A549 (cell line): ENCODE measurements around the gene METTL16. TPM values are rescaled to one million over a fixed set of nuclear protein-coding genes. Genes with fewer than 3 reads are reported as not detected.

Source experiments
- ATAC-seq, 2 experiments: fragments of 200-7000 bp in 1 of 2; fragments of >200 bp in 1 of 2; cut with Nextera tagmentation in 1 of 2; cut with Tn5 transposase in 1 of 2; 3 replicates each; pipeline versions ENCODE4 v1.8.0 to v1.9.1; 2018 to 2020; ENCODE audit warnings: mild to moderate bottlenecking in 1 of 2, moderate library complexity in 1 of 2
- CTCF ChIA-PET: fragments of 300-600 bp; sonication (Branson Sonifier 250); formaldehyde crosslinking; extraction: SDS; loops from one replicate; lab custom pipeline; 2021; ENCODE audit warnings: antibody characterized with exemption, inconsistent platforms; lab: Yijun Ruan, JAX
- POLR2A ChIA-PET: fragments of 350-600 bp; formaldehyde crosslinking; extraction: SDS; loops from one replicate; lab custom pipeline; 2021; ENCODE audit warnings: antibody characterized with exemption, inconsistent platforms; lab: Yijun Ruan, JAX
- DNase-seq, 2 experiments: peaks; one replicate each; pipeline versions ENCODE4 v3.0.0 to v3.0.0-alpha.2; 2011 to 2016; ENCODE audit warnings: low read depth in 1 of 2, low spot score in 1 of 2
- FAIRE-seq: peaks from 2 replicates; lab custom pipeline; 2011; peaks lifted over from hg19 to GRCh38; lab: Jason Lieb, UNC
- H3K27ac ChIP-seq, 2 experiments: fragments of >200 bp; sonication (Bioruptor Twin); formaldehyde crosslinking; 3 replicates each; pipeline ENCODE4 v1.5.1; 2016 to 2017
- H3K4me1 ChIP-seq: fragments of >200 bp; sonication (Bioruptor Twin); formaldehyde crosslinking; 3 replicates; pipeline ENCODE4 v1.6.1; 2016
- H3K4me2 ChIP-seq: fragments of >200 bp; sonication (Bioruptor Twin); formaldehyde crosslinking; 3 replicates; pipeline ENCODE4 v1.6.1; 2016
- H3K4me3 ChIP-seq: fragments of >200 bp; sonication (Bioruptor Twin); formaldehyde crosslinking; 3 replicates; pipeline ENCODE4 v1.5.1; 2016
- H3K9me3 ChIP-seq: fragments of >200 bp; sonication (Bioruptor Twin); formaldehyde crosslinking; 3 replicates; pipeline ENCODE4 v1.6.1; 2016
- CBX2 ChIP-seq: fragments of 200-600 bp; sonication (generic); IDR thresholded peaks from 2 replicates; pipeline ENCODE4 v1.6.1; 2016; ENCODE audit warnings: low read depth, mild to moderate bottlenecking, borderline replicate concordance
- CBX8 ChIP-seq: fragments of 200-600 bp; sonication (generic); IDR thresholded peaks from 2 replicates; pipeline ENCODE4 v1.6.1; 2016
- EP300 ChIP-seq, 2 experiments: fragments of >200 bp; sonication (Bioruptor Twin); formaldehyde crosslinking; IDR thresholded peaks; 2 replicates in 1 of 2; 3 replicates in 1 of 2; pipeline ENCODE4 v1.6.1; 2016 to 2017
- FOSB ChIP-seq: fragments of 250-450 bp; sonication (Bioruptor Pico); IDR thresholded peaks from 2 replicates; pipeline ENCODE4 v1.5.0; 2020; ENCODE audit warnings: mild to moderate bottlenecking, moderate library complexity
- FOSL2 ChIP-seq, 2 experiments: fragments of 450-650 bp in 1 of 2; fragments of >200 bp in 1 of 2; sonication (Bioruptor Twin) in 1 of 2; formaldehyde crosslinking; IDR thresholded peaks; 2 replicates each; pipeline versions ENCODE4 v1.5.0 to v1.6.1; 2016 to 2020; ENCODE audit warnings: mild to moderate bottlenecking in 1 of 2, moderate library complexity in 1 of 2
- FOXS1 ChIP-seq: fragments of 250-450 bp; sonication (Bioruptor Pico); IDR thresholded peaks from 2 replicates; pipeline ENCODE4 v1.5.0; 2020; ENCODE audit warnings: mild to moderate bottlenecking, moderate library complexity
- HOXA7 ChIP-seq: fragments of 250-450 bp; sonication (Bioruptor Pico); IDR thresholded peaks from 2 replicates; pipeline ENCODE4 v1.5.0; 2020; ENCODE audit warnings: mild to moderate bottlenecking, moderate library complexity
- HOXB13 ChIP-seq: fragments of 250-450 bp; sonication (Bioruptor Pico); IDR thresholded peaks from 2 replicates; pipeline ENCODE4 v1.5.0; 2020; ENCODE audit warnings: low read depth, mild to moderate bottlenecking, moderate library complexity
- JUNB ChIP-seq: fragments of >200 bp; sonication (Bioruptor Twin); formaldehyde crosslinking; IDR thresholded peaks from 2 replicates; pipeline ENCODE4 v1.6.1; 2016
- KDM5A ChIP-seq: fragments of 200-600 bp; sonication (generic); IDR thresholded peaks from 2 replicates; pipeline ENCODE4 v1.6.1; 2016; ENCODE audit warnings: antibody characterized with exemption, mild to moderate bottlenecking
- MAFK ChIP-seq: fragments of 450-650 bp; IDR thresholded peaks from 2 replicates; pipeline ENCODE4 v1.6.1; 2014; ENCODE audit not compliant: partially characterized antibody
- MAX ChIP-seq: IDR thresholded peaks from 2 replicates; pipeline ENCODE4 v1.6.1; 2012
- MAZ ChIP-seq: fragments of 150-350 bp; IDR thresholded peaks from 2 replicates; pipeline ENCODE4 v1.6.1; 2014; ENCODE audit warnings: antibody characterized with exemption, low read depth, low read length, borderline replicate concordance
- NPAS2 ChIP-seq: fragments of 250-450 bp; sonication (Bioruptor Pico); IDR thresholded peaks from 2 replicates; pipeline ENCODE4 v1.8.0; 2022; ENCODE audit warnings: mild to moderate bottlenecking, moderate library complexity, borderline replicate concordance
- NR3C1 ChIP-seq: fragments of >200 bp; sonication (Bioruptor Twin); formaldehyde crosslinking; IDR thresholded peaks from 3 replicates; pipeline ENCODE4 v1.6.1; 2017
- POLR2AphosphoS2 ChIP-seq: conservative IDR thresholded peaks from 2 replicates; pipeline ENCODE4 v1.6.1; 2012; ENCODE audit warnings: low read length, improper control_type of control experiment, inconsistent platforms
- RCOR1 ChIP-seq: fragments of 150-350 bp; IDR thresholded peaks from 2 replicates; pipeline ENCODE4 v1.6.1; 2014; ENCODE audit warnings: antibody characterized with exemption, low read length, low read depth
- RFX5 ChIP-seq: fragments of 450-650 bp; IDR thresholded peaks from 2 replicates; pipeline ENCODE4 v1.7.1; 2014; ENCODE audit warnings: antibody characterized with exemption, mild to moderate bottlenecking, moderate library complexity
- SMC3 ChIP-seq: fragments of >200 bp; sonication (Bioruptor Twin); formaldehyde crosslinking; IDR thresholded peaks from 3 replicates; pipeline ENCODE4 v1.6.1; 2018; ENCODE audit warnings: inconsistent platforms
- TFCP2L1 ChIP-seq: fragments of 250-450 bp; sonication (Bioruptor Pico); IDR thresholded peaks from 2 replicates; pipeline ENCODE4 v1.5.0; 2021; ENCODE audit warnings: mild to moderate bottlenecking
- ZC3H11A ChIP-seq: fragments of 450-650 bp; IDR thresholded peaks from 2 replicates; pipeline ENCODE4 v1.6.1; 2014; ENCODE audit warnings: antibody characterized with exemption, mild to moderate bottlenecking
- ZSCAN20 ChIP-seq: fragments of 250-450 bp; sonication (Bioruptor Pico); IDR thresholded peaks from 2 replicates; pipeline ENCODE4 v1.8.0; 2022; ENCODE audit warnings: mild to moderate bottlenecking, moderate library complexity
- WGBS: methylation state at CpG from one replicate; pipeline ENCODE4 v1.1.6; 2017; ENCODE audit errors: missing lambda C conversion rate; 5-methylcytosine and 5-hydroxymethylcytosine counted together
- polyA plus RNA-seq, 4 experiments: library from polyadenylated mRNA; depleted of rRNA in 3 of 4; stranded (reverse); fragments of >200 nt; fragmentation: RNase III in 1 of 4; extraction: RNeasy Plus Mini Kit Qiagen cat#74134 plus additional on column Dnase treatment in 1 of 4; gene quantifications; 2 replicates in 3 of 4; 3 replicates in 1 of 4; pipeline ENCODE4 v1.2.3, GENCODE V29; 2011 to 2017
- TF ChIP-seq, protein P1 (sequence below): fragments of 250-450 bp; sonication (Bioruptor Pico); IDR thresholded peaks from 2 replicates; pipeline ENCODE4 v1.5.0; 2021; ENCODE audit warnings: mild to moderate bottlenecking, moderate library complexity, borderline replicate concordance
- TF ChIP-seq, protein P2 (sequence below): IDR thresholded peaks from 2 replicates; pipeline ENCODE4 v1.6.1; 2012

Gene METTL16
- polyA plus RNA-seq, 2 of the 4 experiments (the other 2 are of a cell fraction) = 26.5 to 58.0 TPM

- POLR2A ChIA-PET = no interaction called here
- no peak for FAIRE-seq
- no peak for TF ChIP-seq SMC3
- TF ChIP-seq, protein P1, sequence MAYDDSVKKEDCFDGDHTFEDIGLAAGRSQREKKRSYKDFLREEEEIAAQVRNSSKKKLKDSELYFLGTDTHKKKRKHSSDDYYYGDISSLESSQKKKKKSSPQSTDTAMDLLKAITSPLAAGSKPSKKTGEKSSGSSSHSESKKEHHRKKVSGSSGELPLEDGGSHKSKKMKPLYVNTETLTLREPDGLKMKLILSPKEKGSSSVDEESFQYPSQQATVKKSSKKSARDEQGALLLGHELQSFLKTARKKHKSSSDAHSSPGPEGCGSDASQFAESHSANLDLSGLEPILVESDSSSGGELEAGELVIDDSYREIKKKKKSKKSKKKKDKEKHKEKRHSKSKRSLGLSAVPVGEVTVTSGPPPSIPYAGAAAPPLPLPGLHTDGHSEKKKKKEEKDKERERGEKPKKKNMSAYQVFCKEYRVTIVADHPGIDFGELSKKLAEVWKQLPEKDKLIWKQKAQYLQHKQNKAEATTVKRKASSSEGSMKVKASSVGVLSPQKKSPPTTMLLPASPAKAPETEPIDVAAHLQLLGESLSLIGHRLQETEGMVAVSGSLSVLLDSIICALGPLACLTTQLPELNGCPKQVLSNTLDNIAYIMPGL (CRISPR knock-in tag) = no peak
- TF ChIP-seq RCOR1 = no peak
- no peak for TF ChIP-seq HOXA7 (CRISPR knock-in tag)
- TF ChIP-seq ZSCAN20 (CRISPR knock-in tag) = no peak
- no peak for TF ChIP-seq KDM5A
- no peak for TF ChIP-seq EP300 (IDR thresholded peaks at IDR 0.05)
- TF ChIP-seq MAZ = no peak
- no peak for TF ChIP-seq MAX
- TF ChIP-seq NPAS2 (CRISPR knock-in tag) = no peak
- TF ChIP-seq ZC3H11A = no peak
- TF ChIP-seq FOSL2 (IDR thresholded peaks at IDR 0.05) = no peak
- no peak for TF ChIP-seq FOSL2 (CRISPR knock-in tag; IDR thresholded peaks at IDR 0.05)
- TF ChIP-seq POLR2AphosphoS2 = no peak
- Histone ChIP-seq H3K4me2 (no peak overlapping the region), H3K4me3 (no peak overlapping the region), H3K4me1 (peaks cover 27% of the 10 kb centered on the region), H3K9me3 (no peaks in the 10 kb centered on the region), H3K27ac (peak overlapping the region in 1 of 2 experiments; percentile 29; a peak in 2 of 6 replicates)
- no peak for ATAC-seq
- no peak for DNase-seq
- CTCF ChIA-PET = interaction anchor here (1.3 to 24.9 kb wide), 3 partner anchors 8 to 21 kb away, joined by 3 to 1099 read pairs (median 108); partner anchors contain the start of gene MNT
- 96% methylated on average over 9 of the region's 12 CpGs for WGBS
These were observed 121.4 kb downstream of the METTL16 start for GRCh38 chr17:2390199-2390836.

DNA sequence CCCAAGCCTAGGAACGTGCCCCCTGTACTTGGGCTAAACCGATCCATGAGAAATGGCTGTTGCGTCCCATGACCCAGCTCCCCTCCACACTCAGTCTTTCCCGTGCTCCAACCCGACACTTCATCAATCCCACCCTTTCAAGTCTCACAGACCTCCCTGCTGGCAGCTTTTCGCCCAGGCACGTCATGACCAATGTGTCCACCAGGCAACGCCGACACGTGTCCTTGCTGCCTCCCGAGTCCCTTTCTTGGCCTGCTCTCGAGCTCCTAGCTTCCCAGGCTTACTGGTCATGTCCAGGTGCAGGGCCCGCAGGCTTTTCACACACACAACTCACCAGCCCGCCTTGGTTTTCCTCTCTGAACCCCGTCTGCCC, 123.0 kb downstream of the METTL16 start:
- FAIRE-seq = no peak
- CTCF ChIA-PET = interaction anchor here (1.2 to 24.9 kb wide), 2 partner anchors 8 to 22 kb away, joined by 3 to 1099 read pairs; partner anchors contain the start of gene MNT

GRCh38 chr17:2388020-2388682, 123.5 kb downstream of the METTL16 start:
- peaks cover 14% of the 10 kb centered on the region for H3K4me1 ChIP-seq
- CTCF ChIA-PET = interaction anchor here (1.2 to 24.9 kb wide), 3 partner anchors 8 to 34 kb away, joined by 3 to 1099 read pairs (median 12); partner anchors contain the start of gene MNT
- POLR2A ChIA-PET = interaction anchor here (1.4 kb wide), 1 partner anchor 11 kb away, joined by 5 read pairs; no protein-coding TSS in a partner anchor
- H3K4me3 ChIP-seq = no peak overlapping the region
- no peak overlapping the region for H3K4me2 ChIP-seq
- ATAC-seq (no peak), DNase-seq (peak in 1 of 2 experiments; percentile 46), FAIRE-seq (no peak)
- H3K9me3 ChIP-seq = no peaks in the 10 kb centered on the region
- 91% methylated on average over 21 of the region's 21 CpGs for WGBS
- H3K27ac ChIP-seq = no peak overlapping the region
- no peak for TF ChIP-seq JUNB
- TF ChIP-seq, protein P1 (CRISPR knock-in tag) = no peak
- TF ChIP-seq ZC3H11A = no peak
- TF ChIP-seq CBX8 = no peak
- TF ChIP-seq FOSB (CRISPR knock-in tag) = no peak
- TF ChIP-seq RFX5 = no peak
- TF ChIP-seq NPAS2 (CRISPR knock-in tag) = no peak
- TF ChIP-seq, protein P2, sequence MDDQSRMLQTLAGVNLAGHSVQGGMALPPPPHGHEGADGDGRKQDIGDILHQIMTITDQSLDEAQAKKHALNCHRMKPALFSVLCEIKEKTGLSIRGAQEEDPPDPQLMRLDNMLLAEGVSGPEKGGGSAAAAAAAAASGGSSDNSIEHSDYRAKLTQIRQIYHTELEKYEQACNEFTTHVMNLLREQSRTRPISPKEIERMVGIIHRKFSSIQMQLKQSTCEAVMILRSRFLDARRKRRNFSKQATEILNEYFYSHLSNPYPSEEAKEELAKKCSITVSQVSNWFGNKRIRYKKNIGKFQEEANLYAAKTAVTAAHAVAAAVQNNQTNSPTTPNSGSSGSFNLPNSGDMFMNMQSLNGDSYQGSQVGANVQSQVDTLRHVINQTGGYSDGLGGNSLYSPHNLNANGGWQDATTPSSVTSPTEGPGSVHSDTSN = no peak
- TF ChIP-seq NR3C1 = no peak
- no peak for TF ChIP-seq FOSL2 (IDR thresholded peaks at IDR 0.05)
- no peak for TF ChIP-seq FOSL2 (CRISPR knock-in tag; IDR thresholded peaks at IDR 0.05)
- no peak for TF ChIP-seq FOXS1 (CRISPR knock-in tag)
- no peak for TF ChIP-seq MAFK
- TF ChIP-seq HOXB13 (CRISPR knock-in tag) = no peak
- no peak for TF ChIP-seq TFCP2L1 (CRISPR knock-in tag)

More for the DNA sequence above, 123.0 kb downstream of the METTL16 start:
- no peaks in the 10 kb centered on the region for H3K9me3 ChIP-seq
- H3K4me2 ChIP-seq = no peak overlapping the region
- 97% methylated on average over 15 of the region's 15 CpGs for WGBS
- H3K27ac ChIP-seq = no peak overlapping the region
- H3K4me1 ChIP-seq = peaks cover 14% of the 10 kb centered on the region
- no peak for ATAC-seq
- POLR2A ChIA-PET = interaction anchor here (0.6 to 1.4 kb wide), 2 partner anchors 11 to 14 kb away, joined by 3 to 5 read pairs; no protein-coding TSS in a partner anchor
- peak; percentile 37; the same call in 1 of the 2 replicates for TF ChIP-seq POLR2AphosphoS2
- TF ChIP-seq HOXA7 (CRISPR knock-in tag) = 0 out of 2 replicates have a peak, but pooled peaks have one; percentile 26
- TF ChIP-seq, protein P2 = no peak
- no peak for TF ChIP-seq CBX2
- peak in 1 of 2 experiments; percentile 67 for DNase-seq
- H3K4me3 ChIP-seq = no peak overlapping the region
